DOHH2 (cell line): ENCODE measurements around the gene LRRC8B.

ENCODE experiments used
- CTCF ChIP-seq: fragments of 200-600 bp; sonication (generic); IDR thresholded peaks from one replicate; pipeline ENCODE4 v1.5.1; 2014; ENCODE audit warnings: antibody characterized with exemption, mild to moderate bottlenecking, low read depth, low read length; ENCODE audit not compliant: poor library complexity, severe bottlenecking
- EZH2phosphoT487 ChIP-seq: fragments of 200-600 bp; sonication (generic); IDR thresholded peaks from 2 replicates; pipeline ENCODE4 v1.6.1; 2017; ENCODE audit warnings: borderline replicate concordance, mild to moderate bottlenecking, antibody characterized with exemption, low read length, moderate library complexity, mixed read lengths

GRCh38 chr1:89530444-89531089 lies 5.9 kb downstream of the LRRC8B start:
- TF ChIP-seq EZH2phosphoT487 (no peak), CTCF (no peak)
